Fibroblast of pulmonary artery (primary cell): ENCODE measurements around the gene FDXR.
A peak's percentile ranks its signal among the peaks of the same experiment; 100 is the strongest.

Source experiments
- DNase-seq: peaks from one replicate; pipeline ENCODE4 v3.0.0-alpha.2; 2010; ENCODE audit warnings: low read depth
- H3K4me3 ChIP-seq: replicated peaks from 2 replicates; pipeline ENCODE4 v1.5.1; 2011; ENCODE audit warnings: low read depth, mild to moderate bottlenecking, control low read depth, low read length, moderate library complexity
- CTCF ChIP-seq: IDR thresholded peaks from 2 replicates; pipeline ENCODE4 v1.5.1; 2011; ENCODE audit warnings: mild to moderate bottlenecking, control low read depth, low read length, inconsistent platforms; ENCODE audit errors: missing control alignments

Gene FDXR

GRCh38 chr17:74864297-74864865 is 8.4 kb downstream of the FDXR start:
- DNase-seq: no peak
- no peak for TF ChIP-seq CTCF
- no peak overlapping the region for H3K4me3 ChIP-seq

- no peak for DNase-seq
- H3K4me3 ChIP-seq: no peak overlapping the region
- no peak for TF ChIP-seq CTCF
These were observed 9.1 kb downstream of the FDXR start for GRCh38 chr17:74863420-74864296.

- no peak overlapping the region for H3K4me3 ChIP-seq
- TF ChIP-seq CTCF: no peak
- DNase-seq: no peak
These were observed 9.9 kb downstream of the FDXR start for GRCh38 chr17:74862919-74863318.

- H3K4me3 ChIP-seq: no peak overlapping the region
- TF ChIP-seq CTCF: peak; percentile 68
- peak; percentile 45 for DNase-seq
These were observed 10.5 kb downstream of the FDXR start for GRCh38 chr17:74862108-74862901.

- H3K4me3 ChIP-seq: no peak overlapping the region
- no peak for TF ChIP-seq CTCF
- no peak for DNase-seq
These were observed 11.1 kb downstream of the FDXR start for GRCh38 chr17:74861662-74862107.

GRCh38 chr17:74860872-74861661 is 11.7 kb downstream of the FDXR start:
- TF ChIP-seq CTCF: no peak
- DNase-seq: no peak
- H3K4me3 ChIP-seq: no peak overlapping the region
